Activated CD4-positive, alpha-beta T cell treated with anti-CD3 and anti-CD28 coated beads, Interleukin-10, Interleukin-2, amounts not matched to agents 100 ng/mL and 50 ng/mL, durations not matched to agents 16 hours and 8 hours (primary cell): ENCODE data around the gene MAOA.
"Not testable (repeated sequence)": the region's sequence is repeated elsewhere in the genome, so short reads cannot be mapped to it uniquely, and the experiment has no call there.

Experiments used
- DNase-seq: peaks from one replicate; pipeline ENCODE4 v3.0.0-alpha.2; 2020

The MAOA gene

DNA sequence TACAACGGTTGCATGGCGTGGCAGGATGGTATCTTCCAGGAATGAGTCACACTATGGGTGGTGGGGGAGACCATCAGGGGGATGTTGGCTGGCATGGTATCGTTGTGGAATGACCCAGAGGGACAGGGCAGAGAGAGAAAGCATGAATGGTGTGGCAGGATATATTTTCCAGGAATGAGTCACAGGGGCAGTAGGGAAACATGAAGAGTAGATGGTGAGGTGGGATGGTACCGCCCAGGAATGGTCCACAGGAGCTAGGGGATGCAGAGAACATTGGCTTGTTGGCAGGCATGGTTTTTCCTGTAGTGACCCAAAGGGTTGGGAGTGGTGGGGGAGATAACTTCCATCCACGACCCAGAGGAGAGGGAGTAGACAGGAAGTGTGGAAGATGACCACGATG is 62.4 kb downstream of the MAOA start:
- no peak for DNase-seq

DNA sequence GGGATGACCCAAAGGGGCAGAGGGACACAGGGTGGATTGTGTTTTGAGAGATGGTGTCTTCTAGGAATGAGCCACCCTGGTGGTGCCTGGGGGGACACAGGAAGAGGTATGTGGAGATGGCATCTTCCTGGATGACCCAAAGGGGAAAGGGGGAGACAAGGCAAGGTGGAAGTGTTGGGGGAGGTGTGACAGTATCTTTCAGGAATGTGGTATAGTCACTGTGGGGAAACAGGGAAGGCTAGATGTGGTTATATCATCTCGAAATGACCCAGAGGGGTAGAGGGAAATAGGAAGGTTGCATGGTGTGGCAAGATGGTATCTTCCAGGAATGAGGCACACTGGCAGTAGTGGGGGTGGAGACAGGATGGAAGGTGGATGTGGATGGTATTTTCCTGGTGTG is 62.9 kb downstream of the MAOA start:
- DNase-seq: no peak

DNA sequence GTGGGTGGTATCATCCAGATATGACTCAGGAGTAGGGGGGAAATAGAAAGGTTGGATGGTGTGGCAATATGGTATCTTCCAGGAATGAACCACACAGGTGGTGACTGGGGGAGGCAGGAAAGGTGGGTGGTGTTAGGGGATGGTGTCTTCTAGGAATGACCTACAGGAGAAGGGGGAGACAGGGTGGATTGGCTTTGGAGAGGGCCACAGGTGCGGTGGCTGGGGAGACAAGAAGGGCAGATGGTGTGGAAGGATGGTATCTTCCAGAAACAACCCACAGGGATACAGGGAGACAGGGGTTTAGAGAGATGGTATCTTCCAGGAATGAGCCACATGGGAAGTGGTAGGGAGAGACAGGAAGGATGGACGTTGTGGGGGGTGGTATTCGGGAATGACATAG is 64.0 kb downstream of the MAOA start:
- DNase-seq: no peak

DNA sequence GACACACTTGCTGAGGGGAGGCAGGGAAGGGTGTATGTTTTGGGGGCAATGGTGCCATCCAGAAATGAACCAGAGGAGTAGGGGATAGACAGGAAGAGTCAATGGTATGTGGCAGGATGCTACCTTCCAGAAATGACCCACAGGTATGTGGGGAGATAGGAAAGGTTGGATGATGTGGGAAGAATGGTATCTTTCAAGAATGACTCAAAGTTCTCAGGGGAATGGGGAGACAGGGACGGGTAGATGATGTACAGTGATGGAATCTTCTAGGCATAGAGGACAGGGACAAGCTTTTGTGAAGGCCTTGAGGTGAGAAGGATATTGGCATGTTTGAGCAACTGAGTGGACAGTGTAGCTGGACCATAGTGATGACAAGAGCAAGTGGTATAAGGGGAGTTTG is 64.9 kb downstream of the MAOA start:
- DNase-seq: no peak

DNA sequence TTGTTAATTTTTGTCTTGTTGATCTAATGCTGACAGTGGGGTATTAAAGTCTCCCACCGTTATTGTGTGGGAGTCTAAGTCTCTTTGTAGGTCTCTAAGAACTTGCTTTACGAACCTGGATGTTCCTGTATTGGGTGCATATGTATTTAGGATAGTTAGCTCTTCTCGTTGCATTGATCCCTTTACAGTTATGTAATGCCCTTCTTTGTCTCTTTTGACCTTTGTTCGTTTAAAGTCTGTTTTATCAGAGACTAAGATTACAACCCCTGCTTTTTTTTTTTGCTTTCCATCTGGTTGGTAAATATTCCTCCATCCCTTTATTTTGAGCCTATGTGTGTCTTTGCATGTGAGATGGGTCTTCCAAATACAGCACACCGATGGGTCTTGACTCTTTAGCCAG is 69.1 kb downstream of the MAOA start:
- DNase-seq: not testable (repeated sequence)

DNA sequence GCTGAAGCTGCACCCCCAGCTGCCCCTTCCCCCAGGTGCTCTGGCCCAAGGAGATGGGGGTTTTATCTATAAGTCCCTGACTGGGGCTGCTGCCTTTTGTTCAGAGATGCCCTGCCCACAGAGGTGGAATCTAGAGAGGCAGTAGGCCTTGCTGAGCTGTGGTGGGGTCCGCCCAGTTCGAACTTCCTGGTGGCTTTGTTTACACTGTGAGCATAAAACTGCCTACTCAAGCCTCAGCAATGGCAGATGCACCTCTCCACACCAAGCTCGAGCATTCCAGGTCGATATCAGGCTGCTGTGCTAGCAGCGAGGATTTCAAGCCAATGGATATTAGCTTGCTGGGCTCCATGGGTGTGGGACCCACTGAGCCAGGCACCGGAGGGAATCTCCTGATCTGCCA is 71.2 kb downstream of the MAOA start:
- not testable (repeated sequence) for DNase-seq

DNA sequence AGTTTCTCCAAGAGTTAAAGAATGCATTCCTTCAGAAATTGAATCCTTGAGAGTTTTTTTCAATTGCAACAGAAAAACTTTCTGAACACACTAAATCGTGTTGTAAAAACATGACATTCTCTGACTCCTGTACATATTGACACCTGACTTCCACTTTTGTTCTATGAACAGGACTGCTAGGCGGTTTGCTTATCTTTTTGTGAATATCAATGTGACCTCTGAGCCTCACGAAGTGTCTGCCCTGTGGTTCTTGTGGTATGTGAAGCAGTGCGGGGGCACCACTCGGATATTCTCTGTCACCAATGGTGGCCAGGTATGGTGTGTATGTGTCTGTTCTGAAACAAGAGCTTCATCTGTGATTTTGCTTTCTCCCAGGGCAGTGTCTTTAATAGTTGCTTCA is 71.9 kb downstream of the MAOA start:
- DNase-seq: no peak

DNA sequence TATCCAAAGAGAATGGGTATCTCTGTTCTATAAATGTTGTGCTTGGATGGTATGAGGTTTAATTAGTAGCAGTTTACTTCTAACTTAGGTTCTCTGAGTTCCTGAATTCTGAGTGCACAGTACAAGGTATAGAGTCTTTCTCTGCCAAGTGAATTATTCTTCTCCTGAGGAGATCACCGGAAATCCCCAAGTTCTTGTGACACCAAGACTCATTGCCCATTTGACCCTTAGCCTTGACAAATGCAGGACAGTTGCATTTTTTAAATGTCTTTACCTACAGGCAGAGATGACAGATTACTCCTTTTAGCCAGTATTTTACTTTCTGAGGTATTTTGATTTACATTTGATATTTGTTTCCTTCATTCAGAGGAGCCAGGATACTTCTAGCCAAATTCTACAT is 72.9 kb downstream of the MAOA start:
- DNase-seq: no peak

DNA sequence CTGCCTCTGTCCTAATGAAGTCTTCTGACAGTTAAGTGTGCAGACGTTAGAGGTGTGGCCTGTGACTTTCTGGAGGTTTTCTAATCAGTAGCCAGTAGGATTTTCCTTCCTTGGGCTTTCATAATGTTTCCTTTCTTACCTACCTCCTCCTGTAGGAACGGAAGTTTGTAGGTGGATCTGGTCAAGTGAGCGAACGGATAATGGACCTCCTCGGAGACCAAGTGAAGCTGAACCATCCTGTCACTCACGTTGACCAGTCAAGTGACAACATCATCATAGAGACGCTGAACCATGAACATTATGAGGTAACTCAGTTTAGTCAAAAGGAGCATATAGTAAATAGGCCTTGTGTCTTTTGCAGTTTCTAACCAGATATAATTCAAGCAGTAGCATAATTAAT is 75.0 kb downstream of the MAOA start:
- no peak for DNase-seq

DNA sequence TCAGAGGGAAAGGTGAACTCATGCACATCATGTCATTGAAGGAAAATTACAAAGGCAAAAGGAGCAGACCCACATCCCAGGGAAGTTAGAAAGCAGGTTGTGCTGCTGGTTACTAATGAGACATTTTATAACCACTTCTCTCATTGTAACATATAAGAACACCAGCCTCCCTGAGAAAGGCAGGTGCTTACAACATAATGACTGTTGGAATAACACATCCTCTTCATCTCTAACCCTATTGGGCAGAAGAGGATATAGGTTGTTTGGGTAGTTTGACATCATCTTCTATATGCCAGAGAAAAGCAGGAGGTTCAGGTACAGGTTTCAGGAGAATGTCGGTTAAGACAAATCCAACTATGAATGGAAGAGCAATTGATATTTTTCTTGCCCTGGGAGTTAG is 77.6 kb downstream of the MAOA start:
- DNase-seq: no peak

DNA sequence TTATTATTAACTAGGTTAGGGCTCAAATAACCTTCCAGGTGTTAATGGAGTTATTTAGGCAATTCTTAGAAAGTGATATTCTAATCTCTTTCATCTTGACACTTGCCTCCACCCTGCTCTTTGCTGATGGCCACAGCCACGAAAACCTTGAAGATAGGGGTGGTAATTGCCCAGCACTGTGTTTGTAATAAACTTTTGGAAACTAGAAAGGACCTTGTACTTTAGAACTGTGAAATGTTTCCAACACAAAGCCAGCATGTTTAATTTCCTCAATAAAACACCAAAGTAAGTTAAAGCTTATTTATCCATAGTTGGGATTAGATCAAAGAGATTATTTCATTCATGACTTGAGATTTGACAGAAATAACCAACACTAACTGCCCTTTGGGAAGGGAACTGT is 78.3 kb downstream of the MAOA start:
- DNase-seq: no peak

DNA sequence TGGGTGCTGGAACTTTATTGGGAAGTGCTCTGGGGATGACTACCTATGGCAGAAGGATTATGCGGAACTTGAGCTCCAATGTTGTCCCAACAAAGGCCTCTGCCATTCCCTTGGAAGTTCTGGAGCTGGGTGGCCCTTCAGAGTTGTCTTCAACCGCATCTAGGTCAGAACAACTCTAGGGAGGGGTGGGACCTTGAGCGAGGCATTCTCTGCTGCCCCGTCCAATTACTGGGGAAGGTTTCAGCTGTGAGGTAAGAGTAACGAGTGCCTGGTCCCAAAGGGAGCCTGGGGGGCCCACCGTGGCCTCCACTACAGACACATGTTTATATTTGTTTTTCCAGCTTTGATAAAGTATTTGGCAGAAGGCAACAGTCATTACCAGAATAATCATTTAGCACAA is 79.4 kb downstream of the MAOA start:
- DNase-seq: no peak

DNA sequence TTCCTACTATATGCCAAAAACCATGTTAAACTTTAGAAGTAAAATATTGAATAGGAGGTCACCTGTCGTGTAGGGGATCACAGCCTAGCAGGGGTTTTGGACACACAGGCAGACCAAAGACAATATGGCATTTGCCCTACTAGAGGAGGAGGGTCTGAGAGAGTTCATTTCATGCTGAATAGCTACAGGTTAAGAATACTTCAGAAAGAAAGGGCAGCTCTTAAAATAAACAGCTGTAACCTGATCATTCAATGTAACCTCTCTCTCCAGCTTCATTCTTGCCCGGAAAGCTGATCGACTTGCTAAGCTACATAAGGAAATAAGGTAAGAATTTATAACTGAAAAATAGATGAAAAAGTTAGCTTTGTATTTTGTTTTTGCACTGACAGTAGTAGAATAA is 79.9 kb downstream of the MAOA start:
- DNase-seq: no peak

DNA sequence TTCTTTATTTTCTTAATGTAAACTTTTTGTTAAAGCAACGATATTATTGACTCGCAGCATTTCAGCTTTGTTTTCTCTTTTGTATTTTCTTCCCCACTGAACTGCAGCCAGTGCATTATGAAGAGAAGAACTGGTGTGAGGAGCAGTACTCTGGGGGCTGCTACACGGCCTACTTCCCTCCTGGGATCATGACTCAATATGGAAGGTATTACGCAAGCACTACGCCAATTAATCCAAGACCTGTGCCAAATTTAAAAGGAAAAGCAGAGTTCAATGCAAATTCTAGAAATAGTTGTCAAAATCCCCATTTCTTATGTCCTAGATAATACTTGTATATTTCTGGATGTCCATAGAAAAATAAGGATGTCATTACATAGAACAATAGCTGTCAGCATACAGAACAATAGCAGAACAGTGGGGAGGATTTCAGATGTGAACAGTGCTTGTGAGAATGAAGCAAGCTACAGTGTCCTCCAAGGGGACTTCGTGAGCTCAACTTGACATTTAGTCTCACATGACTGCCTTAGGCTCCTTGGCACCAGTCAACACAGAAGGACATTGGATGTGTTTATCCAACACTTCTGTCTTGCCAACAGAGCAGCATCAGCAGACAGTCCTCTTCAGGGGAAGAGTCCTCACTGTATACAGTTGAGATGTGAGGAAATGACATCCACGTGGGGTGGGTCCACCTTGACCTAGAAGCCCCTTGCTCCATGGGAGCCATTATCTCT is 85.9 kb downstream of the MAOA start:
- no peak for DNase-seq

DNA sequence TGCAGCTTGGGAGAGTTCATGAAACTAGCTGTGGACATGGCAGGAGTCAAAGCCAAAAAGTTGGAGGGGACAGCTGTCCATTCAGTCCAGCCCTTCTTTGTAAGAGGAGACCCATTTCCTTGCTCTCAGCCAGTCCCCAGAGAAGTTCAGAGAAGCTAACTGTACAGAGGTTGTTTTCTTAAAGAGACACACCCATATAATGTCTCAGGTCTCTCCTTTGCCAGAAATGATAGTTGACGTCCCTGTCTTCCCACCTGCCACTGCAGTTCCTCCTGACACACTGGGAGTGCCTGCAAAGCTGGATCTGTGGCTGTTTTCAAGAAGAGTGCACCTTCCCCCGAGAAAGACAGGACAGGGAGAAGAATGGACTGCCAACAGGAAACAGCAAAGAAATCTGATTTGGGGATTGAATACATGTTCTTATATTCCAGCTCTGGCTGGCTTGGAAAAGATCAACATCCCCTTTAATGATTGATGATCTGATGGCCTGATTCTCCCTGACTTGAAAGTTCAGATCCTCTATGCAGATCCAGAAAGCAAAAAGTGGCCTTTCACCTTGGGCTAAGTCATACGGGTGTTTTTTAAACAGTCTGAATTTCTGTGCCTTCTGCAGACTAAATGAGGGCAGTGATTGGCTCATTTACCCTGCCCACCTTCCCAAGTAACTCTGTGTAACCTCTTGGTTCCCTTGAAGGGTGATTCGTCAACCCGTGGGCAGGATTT is 87.2 kb downstream of the MAOA start:
- no peak for DNase-seq

DNA sequence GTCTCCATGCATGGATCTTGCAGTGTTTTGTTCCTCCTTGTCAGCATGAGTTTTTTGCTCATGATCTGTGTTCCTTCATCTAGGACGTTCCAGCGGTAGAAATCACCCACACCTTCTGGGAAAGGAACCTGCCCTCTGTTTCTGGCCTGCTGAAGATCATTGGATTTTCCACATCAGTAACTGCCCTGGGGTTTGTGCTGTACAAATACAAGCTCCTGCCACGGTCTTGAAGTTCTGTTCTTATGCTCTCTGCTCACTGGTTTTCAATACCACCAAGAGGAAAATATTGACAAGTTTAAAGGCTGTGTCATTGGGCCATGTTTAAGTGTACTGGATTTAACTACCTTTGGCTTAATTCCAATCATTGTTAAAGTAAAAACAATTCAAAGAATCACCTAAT is 88.2 kb downstream of the MAOA start:
- no peak for DNase-seq

DNA sequence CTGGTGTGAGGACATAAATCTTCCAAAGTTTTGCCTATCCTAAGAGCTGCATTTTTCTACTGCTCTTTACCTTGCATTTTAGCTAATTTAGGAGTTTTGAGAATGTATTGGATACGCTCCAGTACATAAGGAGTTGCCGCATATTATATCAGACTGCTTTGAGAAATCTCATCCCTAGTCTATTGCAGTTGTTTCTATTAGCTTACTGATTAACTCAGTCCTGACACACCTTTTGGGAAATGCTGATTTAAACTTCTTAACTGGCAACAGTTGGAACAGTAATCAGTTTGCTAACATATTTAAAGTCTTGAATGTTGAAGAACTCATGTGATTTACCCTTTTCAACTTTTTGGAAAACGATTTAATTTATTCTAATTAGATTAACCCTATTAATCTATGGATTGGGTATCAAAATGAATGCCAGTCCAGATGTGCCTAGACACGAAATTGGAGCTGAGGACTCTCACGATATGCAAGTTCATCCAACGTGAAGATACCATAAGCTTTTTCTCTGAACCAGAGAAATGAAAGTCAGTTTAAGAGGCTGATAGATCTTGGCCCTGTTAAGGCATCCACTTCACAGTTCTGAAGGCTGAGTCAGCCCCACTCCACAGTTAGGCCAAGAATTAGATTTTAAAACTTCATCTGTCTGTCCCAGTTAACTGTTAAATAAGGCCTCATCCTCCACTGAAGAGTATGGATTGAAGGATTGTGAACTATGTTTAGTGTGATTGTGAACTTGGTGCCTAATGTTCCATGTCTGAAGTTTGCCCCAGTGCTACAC is 90.0 kb downstream of the MAOA start:
- no peak for DNase-seq

DNA sequence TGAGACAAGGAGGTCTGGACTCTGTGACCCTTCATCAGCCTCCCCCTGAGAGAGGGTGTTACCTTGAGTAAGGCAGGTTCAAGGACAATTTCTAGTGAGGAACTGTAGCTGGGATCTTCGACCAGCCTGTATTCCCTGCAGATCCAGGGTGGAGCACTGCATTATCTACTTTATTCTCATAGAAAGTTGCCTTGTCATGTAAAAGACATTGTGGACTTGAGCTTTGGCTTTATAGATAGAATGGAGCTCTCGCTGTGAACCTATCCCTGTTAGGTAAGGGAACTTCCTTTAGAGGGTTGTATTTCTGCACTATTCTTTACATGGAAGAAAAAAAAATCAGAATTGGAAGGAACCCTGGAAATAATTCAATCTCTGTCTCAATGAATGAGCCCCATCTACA is 91.4 kb downstream of the MAOA start:
- no peak for DNase-seq

DNA sequence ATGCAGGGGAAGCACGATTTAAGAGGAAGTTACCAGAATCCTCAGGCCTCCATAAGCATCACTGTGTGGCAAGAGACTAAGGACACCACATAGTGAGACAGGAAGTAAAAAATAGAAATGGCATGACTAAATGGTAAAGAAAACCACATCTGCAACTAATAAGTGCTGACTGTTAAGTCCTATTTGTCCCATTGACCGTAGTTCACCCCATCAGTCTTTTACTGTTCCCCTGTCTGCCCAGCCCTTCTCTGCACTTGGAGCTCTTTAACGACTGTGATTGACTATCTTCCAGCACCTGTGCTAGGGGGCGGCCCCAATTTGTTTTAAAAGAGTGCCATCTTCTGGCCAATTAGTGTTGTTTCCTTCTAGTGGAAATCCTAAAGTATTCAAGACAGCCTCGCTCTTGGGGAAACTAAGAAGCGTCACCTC is 94.2 kb downstream of the MAOA start:
- DNase-seq: peak; percentile 61

DNA sequence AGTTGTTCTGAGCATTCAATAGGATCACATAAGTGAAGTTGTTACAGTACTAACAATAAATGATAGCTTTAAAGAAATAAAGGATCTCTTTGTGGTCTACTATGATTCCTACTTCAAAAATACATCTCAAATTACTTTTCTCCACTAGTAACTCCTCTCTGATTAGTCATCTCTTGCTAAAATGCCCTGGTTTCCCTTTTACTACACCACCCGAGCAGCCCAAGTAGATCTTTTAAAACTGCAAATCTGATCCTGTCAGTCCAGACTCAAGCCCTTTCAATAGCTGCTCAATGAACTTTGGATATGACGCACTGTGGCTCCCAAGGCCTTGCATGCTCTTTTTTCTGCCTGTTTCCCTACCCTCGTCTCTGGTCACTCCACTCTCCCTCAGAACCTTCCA is 97.5 kb downstream of the MAOA start:
- peak; percentile 1 for DNase-seq

DNA sequence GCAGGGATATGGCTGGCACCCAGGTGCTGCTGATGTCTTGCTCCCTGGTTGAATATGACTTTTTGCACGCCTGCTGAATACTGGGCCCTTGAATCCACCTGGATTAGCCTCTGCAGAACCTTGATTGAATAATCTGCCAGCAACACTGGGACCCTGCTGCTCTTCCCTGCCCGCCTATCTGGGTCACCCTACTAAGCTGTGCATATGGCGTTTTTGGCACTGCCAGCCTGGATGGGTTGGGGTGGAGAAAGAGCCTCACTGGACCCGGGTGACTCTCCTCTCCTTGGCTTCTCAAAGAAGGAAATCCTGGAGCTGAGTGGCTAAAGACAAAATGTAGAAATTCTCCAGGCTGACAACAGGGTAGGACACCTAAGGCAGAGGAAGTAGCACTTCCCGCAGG is 100.0 kb downstream of the MAOA start:
- no peak for DNase-seq

DNA sequence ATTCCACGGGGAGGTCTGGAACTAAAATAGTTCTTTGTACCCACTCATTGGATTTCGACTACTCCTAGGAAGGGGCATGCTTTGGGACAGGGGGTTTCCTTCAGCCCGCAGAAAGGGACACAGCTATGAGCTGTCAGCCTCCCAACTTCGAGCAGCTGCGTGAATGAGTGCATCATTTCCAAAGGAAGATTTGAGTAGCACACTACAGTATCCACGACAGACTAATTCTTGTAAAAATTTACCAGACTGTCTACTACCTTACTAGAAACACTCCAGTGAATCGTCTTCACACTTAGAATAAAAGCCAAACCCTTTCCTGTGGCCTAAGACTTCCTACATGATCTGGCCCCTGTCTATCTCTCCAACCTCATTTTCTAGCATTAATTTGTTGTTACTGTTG is 101.9 kb downstream of the MAOA start:
- peak; percentile 1 for DNase-seq

DNA sequence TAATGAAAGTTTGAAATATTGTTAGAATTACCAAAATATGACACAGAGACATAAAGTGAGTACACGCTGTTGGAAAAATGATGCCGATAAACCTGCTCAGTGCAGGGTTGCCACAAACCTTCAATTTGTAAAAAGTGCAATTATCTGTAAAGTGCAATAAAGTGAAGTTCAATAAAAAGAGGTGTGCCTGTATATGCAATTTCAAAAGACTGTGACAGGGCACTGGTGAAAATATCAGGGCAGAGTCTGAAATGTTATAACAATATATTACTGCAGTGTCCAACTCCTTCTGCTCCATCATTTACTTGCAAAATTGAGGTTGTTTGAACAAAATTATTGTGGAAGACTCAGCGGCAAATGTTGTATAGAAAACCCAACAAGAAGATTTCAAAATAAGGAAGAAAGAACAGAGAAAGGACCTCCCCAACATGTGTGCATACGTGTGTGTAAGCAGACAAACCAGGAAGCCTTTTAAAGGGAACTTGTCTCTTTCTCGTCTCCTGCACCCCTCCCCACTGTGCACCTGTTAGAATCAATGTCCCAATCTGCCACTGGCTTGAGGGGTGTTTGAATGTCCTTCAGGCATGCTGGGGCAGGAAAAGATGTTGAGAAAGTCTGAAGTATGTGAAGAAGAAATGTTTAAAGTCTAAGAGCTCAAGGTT is 130.0 kb downstream of the MAOA start:
- no peak for DNase-seq
